EH (cell line): ENCODE results near the gene EP300.

Experiments used
- DNase-seq: peaks from one replicate; pipeline ENCODE4 v3.0.0-alpha.2; 2015; ENCODE audit warnings: low read depth

Gene EP300

GRCh38 chr22:41206719-41207118, 114.3 kb downstream of the EP300 start:
- no peak for DNase-seq

- DNase-seq: no peak
Measured at GRCh38 chr22:41215409-41215808, 123.0 kb downstream of the EP300 start.

- no peak for DNase-seq
Measured at GRCh38 chr22:41215926-41216325, 123.5 kb downstream of the EP300 start.

DNA sequence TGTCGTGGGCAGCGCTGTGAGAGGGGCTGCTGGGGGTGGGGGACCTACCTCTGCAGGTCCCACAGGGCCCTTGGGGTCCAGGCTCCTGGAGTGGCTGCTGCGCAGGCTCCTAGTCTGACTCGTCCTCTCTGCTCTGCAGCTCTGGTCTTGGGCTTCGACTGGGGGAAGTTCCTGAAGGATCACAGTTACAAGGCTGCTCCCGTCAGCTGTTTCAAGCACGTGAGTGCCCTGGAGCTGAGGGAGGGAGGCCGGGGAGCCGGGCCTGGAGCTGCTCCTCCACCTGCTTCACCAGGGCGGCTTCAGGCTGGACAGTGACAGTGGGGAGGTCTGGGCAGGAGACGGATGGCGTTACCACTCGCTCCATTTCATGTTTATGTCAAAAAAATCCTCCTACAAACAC, 124.6 kb downstream of the EP300 start:
- no peak for DNase-seq

- peak; percentile 85 for DNase-seq
Measured at GRCh38 chr22:41217553-41218157, 125.3 kb downstream of the EP300 start.

GRCh38 chr22:41222846-41223507, 130.6 kb downstream of the EP300 start:
- DNase-seq: no peak

- DNase-seq: no peak
Measured at GRCh38 chr22:41223535-41223934, 131.1 kb downstream of the EP300 start.

DNA sequence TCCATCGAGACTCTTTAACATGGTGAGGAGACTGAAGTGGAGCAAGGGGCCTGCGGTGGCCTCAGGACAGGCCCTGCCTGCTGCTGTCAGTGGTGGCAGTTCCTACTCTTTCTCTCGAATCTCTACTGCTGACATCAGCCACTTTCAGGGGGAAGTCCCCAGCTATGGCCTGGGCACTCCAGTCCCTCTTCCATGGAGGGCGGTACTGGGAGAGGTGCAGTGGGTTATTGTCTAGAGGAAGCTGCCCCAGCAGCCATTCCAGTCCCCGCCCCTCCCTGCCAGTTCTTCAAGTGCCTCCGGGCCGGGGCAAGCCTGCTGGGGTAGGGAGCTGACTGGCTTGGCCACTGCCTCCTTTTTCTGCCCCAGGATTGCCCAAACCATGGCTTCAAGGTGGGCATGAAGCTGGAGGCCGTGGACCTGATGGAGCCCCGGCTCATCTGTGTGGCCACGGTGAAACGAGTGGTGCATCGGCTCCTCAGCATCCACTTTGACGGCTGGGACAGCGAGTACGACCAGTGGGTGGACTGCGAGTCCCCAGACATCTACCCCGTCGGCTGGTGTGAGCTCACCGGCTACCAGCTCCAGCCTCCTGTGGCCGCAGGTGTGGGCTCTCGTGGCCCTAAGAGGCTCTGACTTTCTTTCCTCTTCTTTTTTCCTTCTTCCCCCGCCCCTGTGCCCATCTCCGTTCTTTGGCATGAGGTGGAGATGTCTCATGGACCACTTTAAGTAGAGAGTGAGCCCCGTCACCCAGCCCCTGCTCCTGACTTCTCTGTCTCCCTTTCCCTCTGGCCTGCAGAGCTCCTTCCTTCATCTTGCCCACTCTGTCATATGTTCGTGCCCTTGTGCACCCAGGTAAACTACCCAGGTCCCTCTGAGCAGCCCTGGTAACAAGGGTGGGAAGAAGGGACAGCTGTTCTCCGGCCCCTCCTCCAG, 134.6 kb downstream of the EP300 start:
- DNase-seq: no peak

GRCh38 chr22:41229215-41229614, 136.8 kb downstream of the EP300 start:
- no peak for DNase-seq
